Activated CD4-positive, alpha-beta T cell treated with anti-CD3 and anti-CD28 coated beads, Interleukin-2, Interleukin-4, amounts not matched to agents 100 ng/mL and 50 ng/mL, durations not matched to agents 16 hours and 8 hours (primary cell): Measurements from ENCODE around the gene HMX2.
"Not testable (repeated sequence)": the region's sequence is repeated elsewhere in the genome, so short reads cannot be mapped to it uniquely, and the experiment has no call there.

ENCODE experiments used
- DNase-seq: peaks from one replicate; pipeline ENCODE4 v3.0.0-alpha.2; 2020; ENCODE audit warnings: low spot score

The HMX2 gene

DNA sequence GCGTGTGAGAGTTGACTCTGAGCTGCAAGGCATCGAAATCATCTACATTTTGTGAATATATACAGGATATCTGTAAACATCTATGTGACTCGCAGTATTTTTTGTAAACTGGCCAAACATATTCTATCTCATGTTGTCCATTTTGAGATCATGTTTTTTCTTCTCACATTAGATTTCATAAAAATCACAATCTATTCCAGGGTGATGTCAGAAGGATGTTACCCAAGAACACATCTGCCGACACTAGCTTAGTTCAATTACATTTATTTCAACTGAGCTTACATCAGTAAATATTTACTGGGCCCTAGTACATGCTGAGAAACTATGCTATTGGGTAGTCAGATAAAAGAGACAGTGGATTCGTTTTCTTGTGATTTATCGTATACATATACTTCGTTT is 3.8 kb downstream of the HMX2 start:
- no peak for DNase-seq

GRCh38 chr10:123153486-123154091 is 5.7 kb downstream of the HMX2 start:
- no peak for DNase-seq

GRCh38 chr10:123154092-123154710 is 6.3 kb downstream of the HMX2 start, which contains the start of gene BUB3:
TSS of gene BUB3 (plus strand) at chr10:123154402. CDS start at chr10:123154918, 516 bp downstream.
- DNase-seq, result peak; percentile 99

GRCh38 chr10:123154711-123155505 is 7.0 kb downstream of the HMX2 start:
- DNase-seq, result peak; percentile 60

- DNase-seq, result no peak
Observed at GRCh38 chr10:123156078-123156477, 8.1 kb downstream of the HMX2 start.

DNA sequence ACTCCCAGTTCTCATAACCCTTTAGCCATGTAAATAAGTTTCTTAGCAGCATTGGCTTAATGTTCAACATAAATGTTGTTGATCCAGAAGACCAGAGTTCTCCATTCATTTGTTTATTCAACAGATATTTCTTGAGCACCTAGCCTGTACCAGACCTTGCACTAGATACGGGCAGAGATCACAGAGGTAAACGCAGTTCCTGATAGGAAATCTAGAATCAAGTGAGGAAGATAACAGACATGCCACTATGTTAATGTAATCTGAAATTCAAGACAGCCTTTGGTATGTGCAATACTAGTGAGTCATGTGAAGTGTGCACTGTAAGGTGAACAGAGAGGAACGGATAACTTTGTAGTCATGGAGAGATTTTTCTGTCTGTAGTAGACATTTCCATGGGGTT is 9.3 kb downstream of the HMX2 start:
- DNase-seq, result no peak

- no peak for DNase-seq
Observed at GRCh38 chr10:123158682-123159081, 10.7 kb downstream of the HMX2 start.

GRCh38 chr10:123160311-123160980 is 12.5 kb downstream of the HMX2 start:
- DNase-seq, result peak; percentile 59

DNA sequence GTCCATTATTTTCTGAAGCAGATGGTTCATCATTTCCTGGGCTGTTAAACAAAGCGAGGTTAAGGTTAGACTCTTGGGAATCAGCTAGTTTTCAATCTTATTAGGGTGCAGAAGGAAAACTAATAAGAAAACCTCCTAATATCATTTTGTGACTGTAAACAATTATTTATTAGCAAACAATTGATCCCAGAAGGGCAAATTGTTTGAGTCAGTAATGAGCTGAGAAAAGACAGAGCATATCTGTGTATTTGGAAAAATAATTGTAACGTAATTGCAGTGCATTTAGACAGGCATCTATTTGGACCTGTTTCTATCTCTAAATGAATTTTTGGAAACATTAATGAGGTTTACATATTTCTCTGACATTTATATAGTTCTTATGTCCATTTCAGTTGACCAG is 16.4 kb downstream of the HMX2 start:
- DNase-seq, result no peak

GRCh38 chr10:123165445-123166072 is 17.6 kb downstream of the HMX2 start:
- no peak for DNase-seq

DNA sequence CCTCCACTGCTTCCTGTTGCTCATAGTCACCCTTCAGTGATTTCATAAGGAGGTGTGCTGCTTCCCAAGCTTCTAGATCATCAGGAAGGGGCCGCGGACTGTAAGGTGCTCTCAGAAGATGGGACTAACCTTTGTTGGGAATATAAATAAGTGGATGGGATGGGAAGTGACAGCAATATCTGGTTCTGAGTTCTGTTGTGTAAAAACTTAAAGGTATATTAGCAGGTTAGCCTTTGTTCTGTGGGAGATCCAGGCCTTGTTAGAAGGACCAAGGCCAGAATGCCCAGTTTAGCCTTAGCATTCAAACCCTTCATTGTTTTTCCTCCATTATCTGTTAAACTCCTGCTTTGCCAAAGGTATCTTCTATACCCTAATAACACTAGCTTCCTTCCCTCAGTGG is 18.7 kb downstream of the HMX2 start:
- no peak for DNase-seq

GRCh38 chr10:123170961-123171360 is 23.0 kb downstream of the HMX2 start:
- DNase-seq, result no peak

DNA sequence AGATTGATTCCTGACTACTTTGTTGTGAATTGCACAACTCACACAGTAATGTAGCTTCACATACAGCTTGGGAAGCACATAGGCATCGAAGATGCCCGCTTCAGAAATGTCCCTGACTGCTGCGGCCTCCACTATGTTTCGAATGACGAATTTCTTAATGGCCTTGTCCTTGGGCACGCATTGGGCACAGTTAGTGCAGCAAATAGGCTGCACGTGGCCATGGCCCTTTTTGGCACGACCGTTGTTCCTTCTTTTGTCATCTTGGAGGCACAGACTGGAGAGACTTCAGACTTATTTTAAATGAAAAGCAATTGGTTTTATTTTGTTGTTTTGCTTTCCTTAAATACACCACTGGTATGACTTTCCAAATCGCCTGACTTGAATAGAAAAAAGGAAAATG is 23.7 kb downstream of the HMX2 start:
- DNase-seq, result not testable (repeated sequence)

DNA sequence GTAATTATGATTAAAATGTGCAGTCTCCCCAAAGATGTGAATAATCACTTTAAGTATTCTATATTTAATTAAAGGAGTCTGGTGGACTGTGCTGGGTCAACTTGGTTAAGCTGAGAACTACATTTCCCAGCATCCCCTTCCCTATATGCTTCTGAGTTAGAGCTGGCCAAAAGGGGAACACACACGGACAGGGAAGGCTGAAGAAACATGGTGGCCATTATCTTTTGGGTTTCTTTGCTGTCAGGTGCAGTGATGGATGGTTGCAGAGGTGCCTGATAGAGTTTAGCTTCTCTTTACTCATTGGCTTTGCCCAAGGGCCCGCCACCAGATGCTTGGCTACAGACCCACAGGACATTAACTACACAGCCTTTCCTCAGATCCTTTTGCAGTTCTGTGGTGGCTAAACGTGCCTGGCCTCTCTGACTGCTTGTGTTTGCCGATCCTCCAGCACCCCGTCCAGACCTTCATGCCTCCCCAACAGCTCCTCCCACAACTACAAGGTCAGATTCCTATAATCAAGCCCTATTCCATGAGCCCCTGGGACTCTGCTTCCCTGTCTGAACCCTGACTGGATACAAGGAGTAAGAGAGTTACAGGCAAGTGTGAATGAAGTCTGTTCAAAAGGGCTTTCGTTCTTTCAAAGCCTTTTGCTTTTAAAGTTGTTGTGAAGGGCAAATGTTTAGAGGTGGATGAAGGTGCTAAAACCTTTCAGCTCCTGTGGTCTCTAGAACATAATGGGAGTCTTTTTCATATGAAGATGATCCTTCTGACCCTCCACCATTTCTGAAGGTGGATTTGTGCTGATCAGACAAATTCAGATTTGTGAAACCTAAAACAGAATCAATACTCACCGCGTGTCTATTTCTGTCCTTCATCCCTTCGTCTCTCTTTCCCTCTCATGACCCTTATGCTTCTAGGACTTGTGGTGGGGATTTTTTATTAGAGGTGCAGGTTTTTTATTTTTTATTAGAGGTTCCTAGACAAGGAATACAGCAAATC is 27.8 kb downstream of the HMX2 start:
- no peak for DNase-seq

DNA sequence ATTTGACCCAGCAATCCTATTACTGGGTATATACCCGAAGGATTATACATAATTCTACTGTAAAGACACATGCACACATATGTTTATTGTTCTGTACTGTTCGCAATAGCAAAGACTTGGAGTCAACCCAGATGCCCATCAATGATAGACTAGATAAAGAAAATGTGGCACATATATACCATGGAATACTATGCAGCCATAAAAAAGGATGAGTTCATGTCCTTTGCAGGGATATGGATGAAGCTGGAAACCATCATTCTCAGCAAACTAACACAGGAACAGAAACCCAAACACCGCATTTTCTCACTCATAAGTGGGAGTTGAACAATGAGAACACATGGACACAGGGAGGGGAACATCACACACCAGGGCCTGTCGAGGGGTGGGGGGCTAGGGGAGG is 30.5 kb downstream of the HMX2 start:
- not testable (repeated sequence) for DNase-seq

DNA sequence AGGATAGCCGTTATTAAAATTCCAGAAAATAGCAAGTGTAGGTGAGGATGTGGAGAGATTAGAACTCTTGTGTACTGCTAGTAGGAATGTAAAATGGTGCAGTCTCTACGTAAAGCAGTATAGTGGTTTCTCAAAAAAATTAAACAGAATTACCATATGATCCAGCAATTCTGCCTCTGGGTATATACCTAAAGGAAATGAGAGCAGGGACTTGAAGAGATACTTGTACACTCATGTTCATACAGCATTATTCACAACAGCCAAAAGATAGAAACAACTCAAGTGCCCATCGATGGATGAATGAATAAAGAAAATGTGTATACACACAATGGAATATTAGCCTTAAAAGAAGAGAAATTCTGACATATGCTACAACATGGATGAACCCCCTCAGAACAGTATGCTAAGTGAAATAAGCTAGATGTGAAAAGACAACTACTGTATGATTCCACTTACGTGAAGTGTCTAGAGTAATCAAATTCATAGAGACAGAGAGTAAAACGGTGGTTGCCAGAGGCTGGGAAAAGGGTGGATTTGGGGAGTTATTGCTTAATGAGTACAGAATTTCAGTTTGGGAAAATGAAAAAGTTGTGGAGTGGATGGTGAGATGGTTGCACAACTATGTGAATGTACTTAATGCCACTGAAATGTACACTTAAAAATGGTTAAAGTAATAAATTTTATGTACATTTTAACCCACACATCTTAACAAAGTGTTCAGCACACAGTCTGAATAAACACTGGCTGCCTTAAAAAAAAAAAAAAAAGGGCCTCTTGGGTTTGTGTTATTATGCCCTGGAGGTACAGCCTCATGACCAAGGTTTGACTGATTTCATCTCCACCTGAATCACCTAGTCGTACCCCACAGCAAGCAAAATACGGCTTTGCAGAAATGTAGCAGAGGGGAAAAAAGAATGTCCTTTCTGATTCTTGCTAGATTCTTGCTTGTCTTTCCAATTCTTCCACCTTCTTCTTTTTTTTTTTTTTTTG is 32.5 kb downstream of the HMX2 start:
- no peak for DNase-seq

- no peak for DNase-seq
Observed at GRCh38 chr10:123183724-123184123, 35.8 kb downstream of the HMX2 start.

GRCh38 chr10:123187781-123188180 is 39.8 kb downstream of the HMX2 start:
- DNase-seq, result no peak

GRCh38 chr10:123191886-123192285 is 44.0 kb downstream of the HMX2 start:
- no peak for DNase-seq

DNA sequence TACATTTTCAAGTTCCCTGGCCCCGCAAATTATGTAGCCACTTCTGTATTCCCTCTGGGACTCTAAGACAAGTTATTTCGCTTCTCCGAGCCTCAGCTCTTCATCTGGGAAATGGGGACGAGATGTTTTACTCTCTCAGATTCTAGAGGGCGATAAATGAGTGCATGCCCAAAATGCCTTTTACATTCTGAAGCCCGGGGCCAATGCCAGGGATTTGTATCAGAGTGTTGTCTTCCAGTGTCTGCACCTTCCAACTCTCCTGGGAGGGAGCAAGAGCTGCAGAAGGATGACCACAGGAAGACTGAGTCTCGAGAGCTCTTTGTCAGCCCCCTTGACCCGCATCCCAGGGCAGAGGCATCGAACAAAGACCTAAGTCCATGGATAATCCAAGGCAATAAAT is 46.1 kb downstream of the HMX2 start:
- no peak for DNase-seq
